ENCODE data around the gene KMT5B.
A peak's percentile ranks its signal among the peaks of the same experiment; 100 is the strongest.

The KMT5B gene

DNA sequence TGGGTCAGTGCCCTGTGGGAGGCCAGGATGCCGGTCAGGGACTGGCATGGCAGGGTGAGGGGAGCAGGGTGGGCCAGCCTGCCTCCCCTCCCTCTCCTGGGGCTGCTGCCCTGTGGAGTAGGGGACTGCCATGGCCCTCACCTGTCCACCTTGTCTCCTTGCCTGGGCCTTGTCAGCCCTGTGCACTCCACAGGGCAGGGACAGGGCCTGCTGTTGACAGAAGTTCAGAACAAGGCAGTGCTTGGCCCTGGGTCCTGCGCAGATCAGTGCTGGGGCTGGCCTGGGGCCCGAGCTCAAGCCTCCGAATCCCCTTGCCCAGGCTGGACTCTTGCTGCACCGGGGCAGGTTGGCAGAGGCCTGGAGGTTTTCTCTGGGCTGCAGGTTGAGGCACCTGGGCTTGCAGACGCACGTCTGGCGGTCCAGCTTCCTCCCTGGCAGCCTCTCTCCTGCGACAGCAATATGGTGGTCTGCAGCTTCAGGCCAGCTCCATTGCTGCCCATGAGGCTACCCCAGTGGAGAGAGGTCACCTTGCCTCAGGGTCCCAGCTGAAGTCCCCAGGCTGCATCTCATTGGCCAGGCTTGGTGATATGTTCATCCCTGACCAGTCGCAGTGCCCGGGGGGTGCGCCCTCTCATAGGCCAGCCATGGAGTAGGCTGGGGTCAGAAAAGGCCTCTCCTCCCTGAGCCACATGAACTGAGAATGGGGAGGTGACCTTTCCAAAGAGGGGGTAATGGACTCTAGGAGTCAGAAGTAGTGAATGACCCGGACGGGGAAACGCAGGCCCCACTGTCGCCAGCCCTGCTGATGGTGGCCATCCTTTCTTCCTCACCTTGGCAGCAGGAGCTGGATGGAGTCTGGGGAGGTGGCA lies 70.4 kb downstream of the KMT5B start:
- no peak for DNase-seq (ENCODE audit: low spot score)

DNA sequence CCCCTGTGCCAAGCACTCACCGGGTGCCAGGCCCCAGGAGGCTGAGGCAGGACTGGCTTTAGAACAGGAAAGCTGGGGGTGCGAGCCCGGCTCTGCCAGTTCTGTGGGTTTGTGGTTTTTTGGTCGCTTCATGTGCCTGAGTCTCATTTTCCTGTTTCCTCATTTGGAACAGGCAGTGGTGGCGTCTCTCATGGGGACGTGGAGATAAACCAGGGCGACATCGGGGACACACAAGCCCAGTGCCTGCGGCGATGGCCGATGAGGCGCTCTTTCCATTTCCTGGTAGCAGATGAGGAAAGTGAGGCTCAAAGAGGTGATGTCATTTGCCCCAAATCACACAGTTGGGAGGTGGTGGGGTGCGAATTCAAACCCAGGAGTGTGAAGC lies 71.1 kb downstream of the KMT5B start:
- no peak for DNase-seq (ENCODE audit: low spot score)

DNA sequence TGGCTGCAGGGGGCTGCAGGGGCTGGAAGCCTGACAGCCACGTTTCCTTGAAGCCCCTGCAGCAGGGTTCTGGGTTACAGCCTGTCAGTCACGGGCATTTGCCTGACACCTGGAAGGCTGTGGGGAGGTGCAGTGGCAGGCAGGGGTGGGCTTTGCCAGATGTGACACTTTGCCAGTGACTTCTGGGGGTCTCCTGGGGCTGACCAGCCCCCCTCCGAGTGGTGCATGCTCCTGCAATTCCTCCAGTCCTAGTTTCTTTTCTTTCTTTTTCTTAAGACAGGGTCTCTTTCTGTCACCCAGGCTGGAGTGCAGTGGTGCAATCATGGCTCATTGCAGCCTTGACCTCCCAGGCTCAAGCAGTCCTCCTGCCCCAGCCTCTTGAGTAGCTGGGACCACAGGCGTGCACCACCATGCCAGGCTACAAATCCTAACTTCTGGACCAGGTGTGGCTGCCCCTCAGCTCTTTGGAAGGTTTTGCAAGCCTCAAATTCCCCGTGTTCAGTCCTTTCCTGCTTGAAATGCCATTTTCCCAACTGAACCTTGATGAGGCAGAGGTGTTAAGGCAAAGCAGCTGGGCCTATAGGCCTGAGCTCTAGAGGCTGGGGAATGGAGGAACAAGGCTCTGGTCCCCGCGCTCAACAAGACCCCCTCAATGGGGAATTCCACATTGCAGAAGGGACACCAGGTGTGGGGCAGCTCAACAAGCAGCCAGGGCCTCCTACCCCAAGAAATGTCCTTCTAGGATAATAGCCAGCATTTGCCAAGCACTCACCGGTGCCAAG lies 71.7 kb downstream of the KMT5B start:
- no peak for DNase-seq (ENCODE audit: low spot score)

DNA sequence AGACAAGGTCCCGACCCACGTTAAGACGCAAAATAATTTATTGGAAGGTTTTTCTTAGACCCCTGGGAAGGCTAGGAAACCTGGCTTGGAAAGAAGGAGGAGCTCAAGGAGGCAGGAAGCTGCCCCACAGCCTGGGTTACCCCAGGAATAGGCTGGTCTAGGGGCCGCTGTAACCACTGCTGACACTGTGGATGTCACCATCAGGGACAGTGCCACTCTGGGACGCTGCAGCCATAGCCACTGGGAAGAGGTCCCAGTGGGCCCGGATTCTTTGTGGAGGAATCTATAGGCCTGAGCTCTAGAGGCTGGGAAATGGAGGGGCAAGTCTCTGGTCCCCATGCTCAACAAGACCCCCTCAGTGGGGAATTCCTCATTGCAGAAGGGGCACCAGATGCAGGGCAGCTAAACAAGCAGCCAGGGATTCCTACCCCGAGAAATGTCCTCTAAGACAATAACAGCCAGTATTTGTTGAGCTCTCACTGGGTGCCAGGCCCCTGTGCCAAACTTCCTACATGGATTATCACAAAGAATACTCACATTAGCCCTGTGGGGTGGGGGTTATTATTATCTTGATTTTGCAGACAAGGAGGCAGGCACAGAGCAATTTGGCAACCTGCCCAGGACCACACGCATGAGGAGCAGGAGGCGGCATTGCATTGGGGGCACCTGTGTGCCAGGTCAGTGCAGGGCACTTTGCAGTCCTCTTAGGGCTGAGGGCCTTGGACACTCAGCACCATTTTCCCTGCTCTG lies 72.4 kb downstream of the KMT5B start:
- DNase-seq (ENCODE audit: low spot score), result no peak

DNA sequence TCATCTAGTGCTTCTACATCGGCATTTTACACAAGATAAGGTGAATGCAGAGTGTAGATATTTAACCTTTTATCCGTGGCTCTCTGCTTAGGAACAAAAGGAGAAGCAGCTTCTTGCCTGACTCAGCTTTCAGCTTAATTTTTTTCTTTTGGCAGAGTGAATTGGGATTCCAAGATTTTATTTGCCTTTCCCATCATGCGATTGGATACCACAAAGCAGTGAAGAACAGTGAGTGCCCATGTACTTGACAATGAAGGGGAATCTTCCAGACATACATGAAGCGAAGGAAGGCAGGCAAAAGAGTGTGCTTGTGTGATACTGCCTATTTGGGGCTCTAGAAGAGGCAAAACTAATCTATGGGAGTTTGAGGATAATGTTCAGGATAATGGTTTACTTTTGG lies 74.9 kb downstream of the KMT5B start:
- DNase-seq (ENCODE audit: low spot score), result no peak

DNA sequence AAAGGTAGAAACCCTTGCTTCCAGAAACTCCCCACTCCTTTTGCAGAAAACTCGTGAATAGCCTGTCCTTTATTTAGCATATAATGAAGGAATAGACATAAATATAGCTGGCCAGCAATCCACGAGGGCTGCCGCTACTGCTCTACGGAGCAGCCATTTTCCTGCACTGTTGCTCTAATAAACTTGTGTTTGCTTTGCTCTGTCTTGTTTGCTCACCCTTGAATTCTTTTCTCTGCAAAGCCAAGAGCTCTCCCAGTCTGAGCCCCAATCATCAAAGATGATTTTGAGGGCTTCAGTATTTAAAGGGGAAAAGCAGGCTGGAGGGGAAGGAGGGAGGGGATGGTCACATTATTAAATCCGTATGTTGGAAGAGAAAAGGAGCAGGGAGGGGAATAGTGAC lies 75.3 kb downstream of the KMT5B start:
- no peak for DNase-seq (ENCODE audit: low spot score)

DNA sequence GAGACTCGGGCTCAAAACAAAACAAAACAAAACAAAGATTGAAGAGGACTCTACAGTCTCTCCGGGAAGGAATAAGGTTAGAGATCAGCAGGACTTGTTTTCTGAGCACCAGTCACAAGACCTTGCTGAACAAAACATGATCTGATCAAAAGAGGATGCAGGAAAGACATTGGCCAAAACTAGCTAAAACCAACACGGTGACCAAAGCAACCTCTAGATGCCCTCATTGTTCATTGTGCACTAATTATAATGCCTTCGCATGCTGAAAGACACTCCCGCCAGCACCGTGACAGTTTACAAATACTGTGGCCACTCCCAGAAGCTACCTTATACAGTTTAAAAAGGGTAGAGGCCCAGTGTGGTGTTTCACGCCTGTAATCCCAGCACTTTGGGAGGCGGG lies 76.2 kb downstream of the KMT5B start:
- DNase-seq (ENCODE audit: low spot score), result no peak

DNA sequence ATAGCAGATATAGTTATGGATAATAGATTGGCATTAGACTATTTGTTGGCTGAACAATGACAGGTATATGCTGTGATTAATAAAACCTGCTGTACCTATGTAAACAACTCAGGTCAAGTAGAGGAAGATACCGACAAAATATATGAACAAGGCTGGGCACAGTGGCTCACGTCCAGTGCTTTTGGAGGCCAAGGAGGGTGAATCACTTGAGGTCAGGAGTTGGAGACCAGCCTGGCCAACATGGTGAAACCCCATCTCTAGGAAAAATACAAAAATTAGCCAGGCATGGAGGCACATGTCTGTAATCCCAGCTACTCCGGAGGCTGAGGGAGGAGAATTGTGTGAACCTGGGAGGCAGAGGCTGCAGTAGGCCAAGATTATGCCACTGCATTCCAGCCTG lies 77.9 kb downstream of the KMT5B start:
- no peak for DNase-seq (ENCODE audit: low spot score)

DNA sequence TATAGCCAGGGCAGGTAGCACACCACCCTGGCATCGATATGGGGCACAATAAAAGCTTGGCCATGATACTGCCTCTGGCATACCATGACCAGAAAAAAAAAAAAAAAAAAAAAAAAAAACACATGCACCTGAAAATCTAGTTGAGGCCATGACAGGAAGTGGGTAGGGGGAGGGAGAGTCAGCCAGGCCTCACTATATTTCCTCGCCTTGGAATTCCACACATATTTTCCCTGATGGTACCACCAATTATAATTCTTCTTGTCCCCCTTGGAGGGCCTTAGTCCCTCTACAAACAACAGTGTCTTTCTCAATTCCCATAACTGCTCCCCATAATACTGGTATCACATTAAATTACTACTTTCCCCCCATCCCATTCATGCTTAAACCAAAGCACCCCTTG lies 79.3 kb downstream of the KMT5B start:
- DNase-seq (ENCODE audit: low spot score), result no peak

DNA sequence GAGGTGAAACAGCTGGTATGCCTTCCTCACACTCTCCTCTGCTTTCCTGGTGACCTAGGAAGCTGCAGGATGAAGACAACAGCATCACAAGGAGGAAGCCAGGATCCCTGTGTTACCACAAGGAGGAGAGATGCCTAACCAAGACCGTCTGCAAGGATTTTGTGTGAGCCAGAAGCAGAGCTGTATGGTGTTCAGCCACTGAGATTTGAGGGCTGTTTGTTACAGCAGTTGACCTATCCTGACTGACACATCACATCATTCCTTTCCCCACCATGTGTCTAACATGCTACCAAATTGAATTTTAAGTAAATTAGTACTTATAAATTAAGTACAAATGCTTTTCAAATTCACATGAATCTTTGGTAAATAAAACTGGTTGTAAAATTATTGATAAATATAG lies 83.0 kb downstream of the KMT5B start:
- DNase-seq (ENCODE audit: low spot score), result no peak

DNA sequence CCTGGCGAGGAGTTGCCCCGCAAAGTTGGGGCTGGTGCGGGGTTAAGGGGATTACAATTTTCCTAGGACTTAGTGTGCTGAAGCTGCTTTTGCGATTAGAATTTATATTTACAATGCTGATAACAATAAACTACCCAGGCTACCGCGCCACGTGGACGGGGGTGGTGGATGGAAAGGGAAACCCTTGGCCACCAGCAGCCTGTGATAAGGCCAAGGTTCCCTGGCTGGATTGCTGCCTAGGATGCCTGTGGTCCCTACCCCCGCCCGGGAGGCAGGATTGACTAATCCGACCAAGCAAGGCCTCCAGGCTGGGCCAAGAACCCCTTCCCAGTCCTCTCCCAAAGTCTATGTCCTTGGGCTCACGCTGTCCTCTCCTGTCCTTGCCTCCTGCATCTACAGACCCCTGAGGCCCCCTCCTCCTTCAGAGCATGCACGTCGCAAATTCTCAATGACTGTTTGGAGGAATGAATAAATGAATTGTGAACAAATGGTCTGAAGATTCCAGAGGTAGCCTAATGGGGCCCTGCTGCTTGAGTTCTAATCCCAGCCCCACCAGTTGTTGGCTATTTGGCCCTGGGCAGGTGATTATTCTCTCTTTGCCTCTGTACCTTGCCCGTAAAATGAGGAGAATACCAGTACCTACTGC lies 84.3 kb downstream of the KMT5B start:
- no peak for DNase-seq (ENCODE audit: low spot score)

DNA sequence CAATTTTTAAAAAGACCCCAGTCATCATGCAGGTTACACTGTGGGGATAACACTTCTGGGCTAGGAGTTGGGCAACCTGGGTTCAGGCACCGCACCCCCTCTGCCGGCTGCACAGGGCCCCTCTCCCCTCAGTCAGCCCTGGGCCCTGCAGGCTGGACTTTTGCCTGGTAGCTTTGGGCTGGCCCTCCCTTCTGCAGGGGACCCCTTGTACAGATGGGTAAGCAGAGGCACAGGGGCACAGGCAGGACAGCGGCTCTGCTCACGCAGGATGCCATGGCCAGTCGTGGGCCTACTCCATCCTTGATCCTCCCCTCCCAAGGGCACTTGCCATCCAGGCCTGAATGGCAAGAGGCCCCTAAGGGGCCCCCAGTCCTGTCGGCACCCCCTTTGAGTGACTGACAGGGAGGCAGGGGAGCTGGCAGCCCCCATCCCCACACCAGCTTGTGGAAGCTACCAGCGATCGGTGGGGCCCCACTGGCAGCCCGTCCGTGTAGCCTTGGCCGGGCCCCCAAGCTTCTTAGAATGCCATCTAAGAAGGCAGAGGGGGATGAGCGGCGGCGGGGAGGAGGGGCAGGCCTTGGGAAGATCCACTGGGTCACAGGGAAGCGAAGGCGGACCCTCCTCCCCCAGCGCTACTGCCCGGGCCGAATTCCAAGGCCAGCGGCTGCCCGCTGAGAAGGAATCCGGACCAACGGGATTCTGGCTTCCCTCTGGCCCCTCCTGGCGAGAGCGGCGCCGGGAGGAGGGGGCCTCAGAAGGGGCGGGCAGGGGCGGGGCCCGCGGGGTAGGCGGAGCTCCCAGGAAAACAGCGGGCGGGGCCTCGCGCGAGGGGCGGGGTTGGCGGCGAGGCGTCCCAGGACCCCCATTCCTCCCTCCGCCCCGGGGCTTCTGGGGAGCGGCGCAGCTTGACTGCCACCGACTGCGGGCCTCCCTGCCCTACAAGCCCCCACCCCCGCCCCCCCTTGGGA lies 85.1 kb downstream of the KMT5B start:
- DNase-seq (ENCODE audit: low spot score), result no peak

DNA sequence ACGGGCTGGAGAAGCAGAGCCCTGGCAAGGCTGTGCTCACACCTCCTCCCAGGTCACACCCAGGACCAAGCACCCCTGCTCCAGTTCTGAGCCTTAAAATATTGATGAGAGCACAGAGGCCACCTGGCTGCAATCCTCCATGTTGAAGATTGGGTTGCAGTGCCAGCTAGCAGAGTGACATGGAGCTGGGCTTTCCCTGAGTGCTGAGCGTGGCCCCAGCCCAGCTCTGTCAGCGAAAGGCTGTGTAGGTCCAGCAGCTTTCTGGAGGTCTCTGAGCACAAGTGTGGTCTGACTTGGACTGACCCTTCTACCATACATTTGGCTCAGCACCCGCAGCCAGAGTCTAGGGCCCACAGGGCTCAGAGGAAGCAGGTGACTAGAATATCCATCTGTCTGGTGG lies 87.9 kb downstream of the KMT5B start:
- DNase-seq (ENCODE audit: low spot score), result no peak

DNA sequence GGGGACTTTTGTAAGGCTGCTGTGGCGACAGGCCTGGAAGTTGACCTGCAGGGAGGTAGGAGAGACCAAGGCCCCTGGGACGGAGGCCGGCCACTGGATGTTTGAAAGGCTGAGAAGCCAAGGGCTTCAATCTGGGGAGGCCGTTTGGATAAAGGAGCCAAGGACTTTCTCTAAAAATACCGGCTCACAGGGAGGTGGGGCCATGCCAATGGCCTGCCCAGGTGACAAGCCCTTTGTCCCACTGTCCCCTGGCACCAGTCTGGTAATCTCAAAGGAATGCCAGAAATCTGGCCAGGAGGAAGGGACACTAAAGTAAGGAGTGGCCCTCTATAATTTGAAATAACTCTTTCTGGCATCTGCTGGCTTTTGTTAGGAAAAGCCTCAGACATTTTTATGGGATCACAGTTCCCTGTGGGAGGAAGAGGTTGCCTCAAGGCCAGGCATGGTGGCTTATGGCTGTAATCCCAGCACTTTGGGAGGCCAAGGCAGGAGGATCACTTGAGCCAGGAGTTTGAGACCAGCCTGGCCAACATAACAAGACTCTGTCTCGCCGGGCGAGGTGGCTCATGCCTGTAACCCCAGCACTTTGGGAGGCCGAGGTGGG lies 90.1 kb downstream of the KMT5B start:
- no peak for DNase-seq (ENCODE audit: low spot score)

DNA sequence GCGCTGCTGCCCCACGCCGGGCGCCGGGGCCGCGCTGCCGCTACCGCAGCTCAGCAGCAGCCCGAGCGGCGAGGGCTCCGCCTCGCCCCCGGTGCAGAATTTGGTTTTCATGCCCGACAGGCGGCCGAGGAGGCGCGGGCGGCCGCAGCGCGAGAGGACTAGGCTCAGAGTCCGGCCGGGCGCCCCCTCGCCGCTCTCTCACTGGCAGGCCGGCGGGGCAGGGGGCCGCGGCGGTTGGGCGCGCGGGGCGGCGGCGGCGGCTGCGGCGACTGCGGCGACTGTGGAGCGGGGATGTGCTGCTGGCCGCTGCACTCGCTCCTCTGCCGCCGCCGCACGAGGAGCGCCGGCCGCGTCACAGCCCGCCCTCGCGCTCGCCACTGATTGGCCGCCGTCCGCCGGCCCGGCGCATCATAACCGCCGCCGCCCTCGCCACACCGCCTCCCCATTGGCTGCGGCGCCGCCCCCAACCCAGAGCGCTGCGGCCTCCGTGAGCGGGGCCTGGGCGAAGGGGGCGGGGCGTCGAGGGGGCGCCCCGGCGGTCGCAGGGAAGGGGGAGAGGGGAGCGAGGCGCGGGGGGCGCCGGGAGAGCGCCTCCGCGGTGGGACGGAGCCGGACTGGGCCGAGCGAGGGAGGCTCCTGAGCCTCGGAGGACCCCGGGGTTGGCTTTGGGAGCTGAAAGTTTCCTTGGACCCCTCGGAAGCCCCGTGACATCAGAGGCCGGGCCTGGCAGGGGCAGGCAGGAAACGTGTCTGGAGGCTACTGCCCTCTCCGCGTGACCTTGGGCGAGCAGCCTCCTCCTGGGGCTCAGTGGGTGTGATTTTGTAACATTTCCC lies 91.8 kb downstream of the KMT5B start, which contains the start of gene CHKA:
Gene CHKA, minus strand, starts transcription at position 322 of the 833 bp plus-strand sequence. Its CDS starts 211 bp downstream, at position 111.
- DNase-seq (ENCODE audit: low spot score), result peak; percentile 76

DNA sequence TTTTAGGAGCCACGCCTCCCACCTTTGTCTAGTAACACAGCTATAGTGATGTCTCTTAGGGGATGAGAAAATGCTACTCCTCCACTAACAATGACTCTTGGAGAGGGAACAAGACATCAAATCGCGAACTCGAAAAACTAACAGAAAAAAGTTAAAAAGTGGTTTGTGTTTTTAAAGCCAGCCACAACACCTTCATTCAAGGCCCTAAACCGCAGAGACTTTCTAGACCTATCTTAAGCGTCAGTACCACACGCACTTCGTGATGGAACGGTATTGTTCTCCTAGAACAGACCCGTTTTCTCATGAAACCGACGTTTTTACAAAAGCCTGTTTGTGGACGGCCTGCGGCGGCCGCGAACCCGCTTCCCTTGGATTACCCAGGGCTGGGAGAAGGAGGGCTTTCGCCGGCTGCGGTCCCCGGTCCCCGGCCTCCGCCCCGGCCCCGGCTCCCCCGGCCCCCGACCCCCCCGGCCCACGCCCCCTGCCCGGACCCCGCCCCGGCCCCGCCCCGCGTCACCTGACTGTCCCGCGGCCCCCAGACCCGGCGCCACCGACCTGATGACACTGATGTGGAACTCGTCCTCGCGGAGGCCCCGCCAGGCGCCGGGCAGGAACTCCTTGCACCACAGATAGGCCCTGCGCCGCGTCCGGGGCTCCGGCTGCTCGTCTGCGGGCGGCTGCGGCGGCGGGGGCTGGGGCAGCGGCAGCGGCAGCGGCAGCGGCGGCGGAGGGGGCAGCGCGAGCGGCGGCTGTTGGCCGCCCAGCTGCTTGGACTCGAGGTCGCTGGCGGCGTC lies 92.6 kb downstream of the KMT5B start:
- peak; percentile 7 for DNase-seq (ENCODE audit: low spot score)

DNA sequence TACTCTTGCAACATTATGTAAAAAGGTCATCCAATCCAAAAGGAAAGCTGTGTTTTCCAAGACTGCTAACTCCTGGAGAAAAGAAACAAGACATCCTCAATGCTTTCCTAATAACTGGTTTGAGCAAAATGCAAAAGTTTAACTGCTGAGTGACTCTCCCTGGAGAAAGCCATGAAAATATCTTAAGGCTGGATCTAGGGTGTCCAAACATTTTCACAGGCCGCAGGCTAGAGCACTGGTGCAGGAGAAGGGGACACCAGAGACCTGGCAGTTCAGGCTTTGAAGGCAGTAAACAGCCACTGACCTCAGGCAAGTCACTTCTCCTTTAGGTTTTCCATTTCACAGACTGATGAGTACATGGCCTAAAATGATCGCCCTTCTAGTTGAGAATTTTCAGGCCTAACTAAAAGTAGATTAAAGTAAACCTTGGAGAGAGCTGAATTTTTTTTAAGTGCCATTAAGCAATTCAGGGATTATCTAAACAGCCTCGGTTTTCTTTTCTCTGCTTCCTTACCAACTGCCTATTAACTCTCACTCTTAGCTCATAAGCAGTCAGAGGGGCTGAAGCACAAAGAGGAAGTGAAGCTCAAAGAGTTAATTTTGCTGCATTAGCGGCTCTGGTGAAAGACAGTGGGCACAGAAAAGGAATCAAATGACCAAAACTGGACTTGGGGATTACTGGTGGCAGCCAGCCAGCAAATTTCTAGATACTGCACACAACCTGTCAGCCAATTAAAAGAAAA lies 94.2 kb downstream of the KMT5B start:
- no peak for DNase-seq (ENCODE audit: low spot score)
